IMR-90 (cell line): Measurements from ENCODE around the gene SLC5A3.
A peak's percentile ranks its signal among the peaks of the same experiment; 100 is the strongest.

Experiments
- BHLHE40 ChIP-seq: fragments of 150-350 bp; IDR thresholded peaks from 2 replicates; pipeline ENCODE4 v1.6.1; 2016; ENCODE audit warnings: mild to moderate bottlenecking, low read depth, low read length
- CEBPB ChIP-seq: IDR thresholded peaks from 2 replicates; pipeline ENCODE4 v1.6.1; 2012; ENCODE audit warnings: low read depth, low read length, improper control_type of control experiment
- CHD1 ChIP-seq: IDR thresholded peaks from 2 replicates; pipeline ENCODE4 v1.6.1; 2012; ENCODE audit warnings: low read depth, low read length, improper control_type of control experiment
- FOS ChIP-seq: fragments of 150-350 bp; IDR thresholded peaks from 2 replicates; pipeline ENCODE4 v1.6.1; 2016; ENCODE audit warnings: low read depth, low read length
- MAZ ChIP-seq: IDR thresholded peaks from 2 replicates; pipeline ENCODE4 v1.6.1; 2012; ENCODE audit warnings: low read depth, mild to moderate bottlenecking, low read length, improper control_type of control experiment, moderate library complexity, borderline replicate concordance
- MXI1 ChIP-seq: IDR thresholded peaks from 2 replicates; pipeline ENCODE4 v1.6.1; 2012; ENCODE audit warnings: low read depth, mild to moderate bottlenecking, low read length, moderate library complexity, borderline replicate concordance
- NFE2L2 ChIP-seq: fragments of 150-350 bp; IDR thresholded peaks from 2 replicates; pipeline ENCODE4 v1.6.1; 2016; ENCODE audit warnings: low read depth, mild to moderate bottlenecking, low read length
- POLR2A ChIP-seq: IDR thresholded peaks from 2 replicates; pipeline ENCODE4 v1.6.1; 2012; ENCODE audit warnings: mild to moderate bottlenecking, low read depth, low read length
- RAD21 ChIP-seq: IDR thresholded peaks from 2 replicates; pipeline ENCODE4 v1.6.1; 2012; ENCODE audit warnings: low read length, improper control_type of control experiment
- RFX5 ChIP-seq: IDR thresholded peaks from 2 replicates; pipeline ENCODE4 v1.8.0; 2012; ENCODE audit warnings: low read depth, mild to moderate bottlenecking, low read length, moderate library complexity
- SMC3 ChIP-seq: fragments of 150-350 bp; IDR thresholded peaks from 2 replicates; pipeline ENCODE4 v1.6.1; 2016; ENCODE audit warnings: low read depth, mild to moderate bottlenecking, antibody characterized with exemption, low read length, moderate library complexity
- TF ChIP-seq, protein P1 (sequence below): conservative IDR thresholded peaks from 2 replicates; pipeline ENCODE4 v1.5.1; 2012; ENCODE audit warnings: mild to moderate bottlenecking, low read depth, low read length, improper control_type of control experiment
- TF ChIP-seq, protein P2 (sequence below): fragments of 150-350 bp; IDR thresholded peaks from 2 replicates; pipeline ENCODE4 v1.6.1; 2017; ENCODE audit warnings: mild to moderate bottlenecking, antibody characterized with exemption, low read length, low read depth
- TF ChIP-seq, protein P3 (sequence below): fragments of 150-350 bp; IDR thresholded peaks from 2 replicates; pipeline ENCODE4 v1.6.1; 2016; ENCODE audit warnings: low read depth, mild to moderate bottlenecking, low read length, moderate library complexity, borderline replicate concordance

GRCh38 chr21:34100790-34101189 is 27.4 kb downstream of the SLC5A3 start:
- TF ChIP-seq CEBPB (no peak), POLR2A (no peak), CHD1 (no peak), SMC3 (no peak), NFE2L2 (no peak), MXI1 (no peak), RAD21 (no peak), BHLHE40 (no peak), RFX5 (no peak), FOS (no peak), MAZ (no peak)
- TF ChIP-seq, protein P1, sequence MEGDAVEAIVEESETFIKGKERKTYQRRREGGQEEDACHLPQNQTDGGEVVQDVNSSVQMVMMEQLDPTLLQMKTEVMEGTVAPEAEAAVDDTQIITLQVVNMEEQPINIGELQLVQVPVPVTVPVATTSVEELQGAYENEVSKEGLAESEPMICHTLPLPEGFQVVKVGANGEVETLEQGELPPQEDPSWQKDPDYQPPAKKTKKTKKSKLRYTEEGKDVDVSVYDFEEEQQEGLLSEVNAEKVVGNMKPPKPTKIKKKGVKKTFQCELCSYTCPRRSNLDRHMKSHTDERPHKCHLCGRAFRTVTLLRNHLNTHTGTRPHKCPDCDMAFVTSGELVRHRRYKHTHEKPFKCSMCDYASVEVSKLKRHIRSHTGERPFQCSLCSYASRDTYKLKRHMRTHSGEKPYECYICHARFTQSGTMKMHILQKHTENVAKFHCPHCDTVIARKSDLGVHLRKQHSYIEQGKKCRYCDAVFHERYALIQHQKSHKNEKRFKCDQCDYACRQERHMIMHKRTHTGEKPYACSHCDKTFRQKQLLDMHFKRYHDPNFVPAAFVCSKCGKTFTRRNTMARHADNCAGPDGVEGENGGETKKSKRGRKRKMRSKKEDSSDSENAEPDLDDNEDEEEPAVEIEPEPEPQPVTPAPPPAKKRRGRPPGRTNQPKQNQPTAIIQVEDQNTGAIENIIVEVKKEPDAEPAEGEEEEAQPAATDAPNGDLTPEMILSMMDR: no peak
- TF ChIP-seq, protein P2, sequence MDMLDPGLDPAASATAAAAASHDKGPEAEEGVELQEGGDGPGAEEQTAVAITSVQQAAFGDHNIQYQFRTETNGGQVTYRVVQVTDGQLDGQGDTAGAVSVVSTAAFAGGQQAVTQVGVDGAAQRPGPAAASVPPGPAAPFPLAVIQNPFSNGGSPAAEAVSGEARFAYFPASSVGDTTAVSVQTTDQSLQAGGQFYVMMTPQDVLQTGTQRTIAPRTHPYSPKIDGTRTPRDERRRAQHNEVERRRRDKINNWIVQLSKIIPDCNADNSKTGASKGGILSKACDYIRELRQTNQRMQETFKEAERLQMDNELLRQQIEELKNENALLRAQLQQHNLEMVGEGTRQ: peak; percentile 43; the same call in 1 of the 2 replicates
- TF ChIP-seq, protein P3, sequence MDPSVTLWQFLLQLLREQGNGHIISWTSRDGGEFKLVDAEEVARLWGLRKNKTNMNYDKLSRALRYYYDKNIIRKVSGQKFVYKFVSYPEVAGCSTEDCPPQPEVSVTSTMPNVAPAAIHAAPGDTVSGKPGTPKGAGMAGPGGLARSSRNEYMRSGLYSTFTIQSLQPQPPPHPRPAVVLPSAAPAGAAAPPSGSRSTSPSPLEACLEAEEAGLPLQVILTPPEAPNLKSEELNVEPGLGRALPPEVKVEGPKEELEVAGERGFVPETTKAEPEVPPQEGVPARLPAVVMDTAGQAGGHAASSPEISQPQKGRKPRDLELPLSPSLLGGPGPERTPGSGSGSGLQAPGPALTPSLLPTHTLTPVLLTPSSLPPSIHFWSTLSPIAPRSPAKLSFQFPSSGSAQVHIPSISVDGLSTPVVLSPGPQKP: no peak
